HuH-7.5 (cell line): ENCODE measurements around the gene TM9SF3.

Experiments used
- DNase-seq: peaks from one replicate; pipeline ENCODE4 v3.0.0; 2011; ENCODE audit warnings: low spot score

TM9SF3 gene

GRCh38 chr10:96586419-96587263 lies at the start of gene TM9SF3:
Gene TM9SF3 (minus strand): TSS chr10:96587012. CDS start chr10:96586835, 177 bp downstream.
- DNase-seq = peak; percentile 66

DNA sequence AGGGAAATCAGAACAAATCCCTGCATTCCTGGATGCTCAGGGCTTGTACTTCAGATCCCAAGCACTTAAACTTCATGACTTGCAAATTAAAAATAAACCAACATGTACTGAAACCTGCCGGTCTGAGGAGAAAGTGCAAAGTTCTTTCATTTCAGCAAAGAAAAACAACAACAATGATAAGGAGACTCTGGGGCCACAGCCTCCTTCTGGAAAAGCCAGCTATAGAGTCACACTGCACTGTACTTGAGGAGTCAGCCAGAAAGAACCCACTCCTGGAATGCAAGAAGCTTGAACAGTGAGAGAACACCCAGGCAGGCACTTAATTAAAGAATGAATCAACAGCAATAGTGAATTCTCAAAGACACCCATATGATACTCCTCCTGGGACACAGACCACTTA lies 49.7 kb upstream of the TM9SF3 start:
- DNase-seq = no peak

- no peak for DNase-seq
These were observed 46.3 kb upstream of the TM9SF3 start for GRCh38 chr10:96632974-96633710.

GRCh38 chr10:96627292-96627691 lies 40.5 kb upstream of the TM9SF3 start:
- DNase-seq = no peak

DNA sequence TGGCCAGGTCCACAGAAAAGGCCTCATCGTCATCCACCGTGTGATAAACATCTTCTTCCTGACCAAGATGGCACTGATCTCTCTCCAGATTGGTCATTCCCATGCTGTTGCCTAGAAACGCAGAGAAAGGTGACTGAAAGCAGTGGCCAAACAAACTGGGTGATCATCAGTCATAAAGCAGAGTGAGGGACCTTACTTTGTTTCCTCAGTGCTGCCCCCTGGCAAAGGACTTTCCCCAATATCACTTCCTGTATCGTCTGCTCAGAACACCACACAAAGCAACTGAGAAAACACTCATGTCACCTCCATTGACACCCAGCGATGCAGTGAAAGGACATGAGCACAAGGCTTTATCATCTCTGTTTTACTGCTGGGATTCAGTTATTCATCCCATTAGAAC lies 40.0 kb upstream of the TM9SF3 start:
- no peak for DNase-seq

DNA sequence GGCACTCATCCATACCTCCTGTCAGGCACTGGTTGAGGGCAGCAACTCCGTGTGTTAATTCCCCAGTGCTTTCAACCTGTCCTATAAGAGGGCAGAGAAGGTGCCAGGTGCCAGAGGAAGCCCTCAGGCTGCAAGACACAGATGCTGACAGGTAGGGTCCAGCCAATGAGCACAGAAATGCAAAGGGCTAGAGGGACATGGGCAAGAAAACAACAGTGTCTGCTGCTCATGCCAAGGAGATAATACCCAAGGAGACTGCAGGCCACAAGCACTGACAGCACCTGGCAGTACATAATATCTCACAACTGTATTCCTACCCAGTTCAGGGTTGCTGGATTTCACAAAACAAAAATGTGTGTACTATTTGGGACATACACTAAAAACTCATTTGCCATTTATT lies 38.4 kb upstream of the TM9SF3 start:
- DNase-seq = no peak

DNA sequence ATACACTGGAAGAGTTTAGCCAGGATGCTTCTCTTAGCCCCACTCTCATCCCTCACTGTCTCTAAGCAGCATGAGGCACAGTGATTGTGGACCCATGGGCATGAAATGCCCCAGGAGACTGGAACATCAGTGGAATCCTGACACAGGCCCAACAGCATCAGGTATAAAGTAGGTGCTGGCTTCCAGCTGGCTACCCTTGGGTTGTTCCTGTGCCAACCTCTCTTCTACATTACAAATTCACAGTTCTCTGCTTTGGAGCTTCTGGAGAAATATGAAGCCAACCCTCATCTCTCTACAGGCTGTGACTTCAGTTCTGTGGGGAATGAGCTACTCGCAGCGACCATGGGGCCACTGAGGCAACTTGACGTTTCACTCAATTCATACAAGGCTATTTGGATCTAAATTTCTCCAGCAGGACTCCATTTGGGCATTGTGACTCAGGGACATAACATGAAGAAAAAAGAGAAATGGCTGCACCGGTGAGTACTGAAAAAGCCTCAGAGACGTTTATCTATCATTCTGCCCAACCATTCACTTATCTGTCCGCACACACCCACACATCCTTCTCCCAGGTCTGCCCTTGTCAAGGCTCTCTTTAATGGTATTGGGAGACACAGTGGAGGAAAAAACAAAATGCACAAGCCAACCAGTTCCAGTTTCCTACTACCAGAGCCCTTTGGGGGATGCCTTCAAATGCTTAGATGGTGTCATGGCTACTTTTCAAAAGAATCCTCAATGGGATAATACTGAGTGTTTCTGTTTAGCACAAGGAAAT lies 35.4 kb upstream of the TM9SF3 start:
- DNase-seq = no peak

- DNase-seq = no peak
These were observed 33.3 kb upstream of the TM9SF3 start for GRCh38 chr10:96619796-96620773.

- no peak for DNase-seq
These were observed 32.3 kb upstream of the TM9SF3 start for GRCh38 chr10:96619120-96619519.

DNA sequence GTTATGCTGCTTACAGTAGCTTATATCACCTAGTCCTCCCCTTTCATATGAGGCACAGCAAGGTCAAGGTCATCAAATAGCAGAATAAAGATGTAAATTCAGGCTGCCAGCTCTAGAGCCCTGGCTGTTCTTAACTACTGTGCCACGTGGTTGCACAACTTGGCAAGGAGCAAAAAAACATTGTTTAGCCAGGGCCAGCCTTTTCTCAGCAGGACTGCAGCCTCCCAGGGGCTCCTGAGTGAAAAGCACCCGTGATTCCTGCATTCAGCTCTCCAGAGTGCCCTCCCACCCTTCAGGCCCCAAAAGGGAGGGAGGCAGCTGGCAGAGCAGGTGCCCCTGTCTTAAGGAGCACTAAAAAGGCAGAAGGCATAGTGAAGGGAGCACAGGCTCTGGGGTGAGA lies 31.8 kb upstream of the TM9SF3 start:
- DNase-seq = no peak

GRCh38 chr10:96616961-96617360 lies 30.1 kb upstream of the TM9SF3 start:
- DNase-seq = no peak

- DNase-seq = no peak
These were observed 27.7 kb upstream of the TM9SF3 start for GRCh38 chr10:96614515-96614914.

GRCh38 chr10:96613576-96613975 lies 26.8 kb upstream of the TM9SF3 start:
- DNase-seq = no peak

GRCh38 chr10:96612055-96612830 lies 25.4 kb upstream of the TM9SF3 start:
- DNase-seq = no peak

DNA sequence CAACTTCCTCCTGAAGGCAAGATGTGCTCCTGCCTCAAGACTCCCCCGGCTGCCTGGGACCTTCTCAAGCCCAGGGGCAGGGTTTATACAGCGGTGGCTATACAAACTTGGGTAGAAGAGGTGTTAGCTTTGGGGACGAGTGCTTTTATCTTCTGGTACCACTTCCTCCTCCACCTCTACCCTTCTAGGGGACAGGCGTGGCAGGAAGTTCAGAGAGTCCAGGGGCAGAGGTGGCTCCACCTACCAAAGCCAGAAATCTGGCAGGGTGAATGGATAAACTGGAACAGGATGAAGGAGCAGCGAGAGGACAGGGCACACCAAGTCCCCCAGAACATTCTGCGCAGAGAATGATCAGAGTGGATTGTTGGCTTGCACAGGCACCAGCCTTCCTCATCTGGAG lies 24.0 kb upstream of the TM9SF3 start:
- no peak for DNase-seq

- DNase-seq = no peak
These were observed 22.7 kb upstream of the TM9SF3 start for GRCh38 chr10:96609510-96609909.

- no peak for DNase-seq
These were observed 22.0 kb upstream of the TM9SF3 start for GRCh38 chr10:96608805-96609204.

DNA sequence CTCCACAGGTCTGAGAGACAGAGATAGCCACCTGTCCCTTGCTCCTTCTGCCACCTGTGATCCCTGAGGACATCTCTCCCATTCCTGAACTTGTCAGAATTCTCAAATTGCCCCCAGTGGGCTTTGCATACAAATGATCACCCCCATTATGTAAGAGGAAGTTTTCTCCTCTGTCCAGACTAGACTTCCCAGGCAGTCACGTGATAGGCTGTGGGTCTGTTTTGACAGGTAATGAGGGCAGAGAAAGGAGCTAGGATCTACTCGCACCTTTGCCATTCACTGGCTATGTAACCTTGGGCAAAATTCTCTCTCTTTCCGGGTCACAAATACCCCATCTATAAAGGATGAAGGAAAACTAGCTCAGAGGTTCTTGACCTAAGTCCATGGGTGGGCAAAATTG lies 21.4 kb upstream of the TM9SF3 start:
- DNase-seq = no peak

DNA sequence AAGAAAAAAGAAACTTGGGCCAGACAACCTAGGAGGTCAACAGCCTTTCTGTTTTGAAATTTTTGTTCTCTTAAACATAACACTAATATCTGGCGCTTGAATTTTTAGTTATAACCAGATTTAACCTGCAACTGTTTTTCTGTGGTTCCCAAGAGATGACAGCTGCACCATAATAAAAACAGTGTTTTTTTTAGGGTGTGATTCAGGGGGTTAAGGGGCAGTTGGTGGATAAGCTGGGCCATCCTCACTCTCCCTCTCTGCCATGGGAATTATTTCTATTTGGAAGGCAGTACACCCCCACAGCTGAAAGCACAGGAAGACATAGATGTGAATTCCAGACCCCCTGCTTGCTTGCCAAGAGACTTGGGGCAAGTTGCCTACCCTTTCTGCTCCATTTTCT lies 20.1 kb upstream of the TM9SF3 start:
- DNase-seq = no peak

GRCh38 chr10:96606216-96606615 lies 19.4 kb upstream of the TM9SF3 start:
- no peak for DNase-seq

DNA sequence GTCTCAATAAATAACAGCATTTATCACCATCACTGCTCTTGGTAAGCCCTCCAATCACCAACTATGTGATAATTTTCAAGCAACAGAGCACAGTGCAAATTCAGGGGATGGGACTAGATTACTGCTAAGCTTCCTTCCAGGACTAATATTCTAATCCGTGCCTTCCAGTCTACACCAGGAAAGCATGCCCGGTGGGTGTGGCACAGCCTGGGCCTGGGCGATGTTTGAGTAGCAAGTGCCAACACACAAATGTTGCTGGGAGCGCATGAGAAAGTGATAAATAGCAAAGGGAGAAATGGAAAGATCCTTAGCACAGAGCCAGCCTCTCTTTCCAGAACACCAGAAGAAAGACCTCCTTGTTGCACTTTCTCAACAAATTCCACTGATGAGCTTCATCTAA lies 13.5 kb upstream of the TM9SF3 start:
- DNase-seq = no peak
